Activated T-cell treated with anti-CD3 and anti-CD28 coated beads for 48 hours (primary cell): ENCODE data around the gene LRRC27.

Experiments
- DNase-seq: peaks from one replicate; pipeline ENCODE4 v3.0.0-alpha.2; 2020; ENCODE audit warnings: low read depth

LRRC27 gene

DNA sequence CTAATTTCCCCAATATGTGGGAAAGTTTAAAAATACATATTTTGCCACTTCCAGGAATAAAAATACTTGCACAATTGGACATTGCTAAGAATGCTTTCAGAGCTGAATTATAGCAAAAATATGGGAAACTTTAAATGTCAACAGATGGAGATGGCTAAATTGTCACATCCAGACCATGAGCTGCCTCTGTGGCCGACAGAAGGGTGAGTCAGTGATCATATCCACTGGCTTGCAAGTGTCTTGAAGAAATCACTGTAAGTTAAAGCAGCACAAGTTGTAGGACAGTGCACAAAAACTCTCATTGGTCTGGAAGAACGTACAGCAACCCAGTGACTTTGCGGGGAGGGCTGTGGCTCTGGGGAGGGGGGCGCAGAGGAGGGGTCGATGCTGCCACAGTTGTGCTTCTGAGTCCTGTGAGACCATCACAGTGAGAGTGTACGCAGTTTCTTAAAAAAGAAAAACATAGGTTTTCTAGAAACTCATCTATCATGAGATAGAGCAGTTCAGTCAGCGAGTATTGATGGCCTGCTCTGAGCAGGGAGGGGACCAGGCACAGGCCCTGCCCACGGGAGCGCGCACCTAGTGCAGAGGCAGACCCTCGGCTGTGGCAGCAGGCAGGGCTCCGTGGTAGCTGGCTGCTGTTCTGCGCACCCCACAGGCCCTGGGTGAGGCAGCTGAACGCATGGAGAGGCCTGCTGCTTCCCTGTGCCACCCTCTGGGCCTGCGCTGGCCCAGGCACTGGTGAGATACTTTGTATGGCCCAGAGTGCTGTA lies 25.5 kb downstream of the LRRC27 start:
- DNase-seq, result no peak

DNA sequence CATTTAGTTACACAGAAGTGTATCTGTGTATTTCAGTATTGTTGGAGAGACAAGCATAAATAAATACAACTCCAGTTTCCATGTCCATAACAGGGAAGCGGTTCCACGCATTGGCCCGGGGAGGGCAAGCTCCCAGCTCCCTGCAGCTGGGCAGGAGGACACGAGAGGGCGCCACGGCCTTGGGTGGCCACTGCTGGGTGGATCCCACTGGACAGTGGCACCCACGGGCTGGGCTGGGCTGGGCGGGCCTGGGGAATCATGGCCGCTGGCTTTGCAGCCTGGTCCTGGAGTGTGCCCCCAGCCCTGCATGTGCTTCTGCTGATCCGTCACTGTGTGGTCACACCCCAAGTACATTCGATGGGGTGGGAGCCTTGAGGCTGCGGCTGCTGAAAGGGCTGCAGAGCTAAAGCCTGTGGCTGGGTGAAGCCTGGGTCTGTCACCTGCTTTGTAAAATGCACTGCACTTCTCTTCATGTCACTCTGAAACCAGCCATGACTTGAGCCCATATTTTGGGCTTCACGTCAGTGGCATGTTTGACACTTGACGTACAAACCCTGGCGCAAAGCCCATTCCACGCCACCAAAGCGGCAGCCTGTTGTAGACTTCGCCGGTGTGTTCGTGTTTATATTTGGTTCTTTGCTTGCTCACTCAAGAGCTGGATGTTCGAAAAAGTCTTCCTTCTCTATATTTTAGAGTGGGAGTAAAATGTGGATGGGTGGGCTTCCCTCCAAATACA lies 27.5 kb downstream of the LRRC27 start:
- DNase-seq, result no peak

DNA sequence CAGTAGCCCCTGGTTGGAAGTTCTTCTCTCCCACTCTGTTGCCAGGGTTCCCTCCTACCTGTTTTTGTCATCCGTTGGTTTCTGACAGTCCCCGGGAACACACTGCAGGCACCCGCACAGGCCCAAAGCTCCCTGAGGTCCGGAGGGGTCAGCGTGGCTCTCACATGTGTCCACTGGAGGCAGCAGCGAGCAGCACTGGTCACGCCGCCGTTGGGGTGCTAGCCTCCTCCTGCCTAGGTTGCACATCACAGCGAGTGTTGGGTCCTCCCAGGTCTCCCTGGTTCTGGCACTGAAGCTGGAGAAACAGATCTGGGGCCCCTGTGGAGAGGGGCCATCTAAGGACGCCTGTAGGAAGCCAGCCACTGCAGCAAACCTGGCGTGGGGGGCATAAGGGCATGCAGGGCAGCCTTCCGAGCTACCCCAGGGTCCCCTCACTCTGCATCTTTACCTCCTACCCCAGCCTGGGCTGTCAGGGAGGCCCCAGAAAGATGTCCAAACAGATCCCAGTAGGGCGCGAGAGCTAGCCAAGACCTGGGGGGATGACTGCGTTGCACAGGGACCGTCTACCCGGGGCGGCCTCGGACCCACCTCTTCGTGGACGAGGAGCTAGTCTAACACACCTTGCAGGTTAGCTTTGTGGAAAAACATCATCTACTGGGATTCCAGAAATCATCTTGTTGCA lies 28.9 kb downstream of the LRRC27 start:
- DNase-seq, result peak; percentile 26

DNA sequence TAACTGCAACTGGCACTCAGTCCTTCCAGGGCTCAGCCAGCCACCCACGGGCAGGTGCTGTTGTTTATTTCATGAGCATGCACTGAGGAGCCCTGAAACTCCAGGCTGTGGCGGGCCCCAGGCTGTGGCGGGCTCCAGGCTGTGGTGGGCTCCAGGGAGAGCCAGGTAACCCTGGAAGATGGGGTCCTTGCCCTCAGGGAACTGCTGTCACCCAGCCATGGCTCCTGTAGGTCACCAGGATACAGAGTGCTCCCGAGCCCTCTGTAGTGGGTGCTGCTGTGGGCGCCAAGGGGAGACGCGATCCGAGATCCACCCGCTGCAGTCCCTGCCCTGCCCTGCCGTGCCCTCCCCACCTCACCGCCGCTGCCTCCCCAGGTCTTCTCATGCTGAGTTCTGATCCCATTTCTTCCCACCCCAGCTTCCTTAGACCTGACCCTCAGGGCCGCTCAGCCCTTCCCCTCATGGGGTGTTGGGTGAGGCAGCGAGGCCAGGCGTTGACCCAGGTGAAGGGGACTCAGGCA lies 29.6 kb downstream of the LRRC27 start:
- no peak for DNase-seq

DNA sequence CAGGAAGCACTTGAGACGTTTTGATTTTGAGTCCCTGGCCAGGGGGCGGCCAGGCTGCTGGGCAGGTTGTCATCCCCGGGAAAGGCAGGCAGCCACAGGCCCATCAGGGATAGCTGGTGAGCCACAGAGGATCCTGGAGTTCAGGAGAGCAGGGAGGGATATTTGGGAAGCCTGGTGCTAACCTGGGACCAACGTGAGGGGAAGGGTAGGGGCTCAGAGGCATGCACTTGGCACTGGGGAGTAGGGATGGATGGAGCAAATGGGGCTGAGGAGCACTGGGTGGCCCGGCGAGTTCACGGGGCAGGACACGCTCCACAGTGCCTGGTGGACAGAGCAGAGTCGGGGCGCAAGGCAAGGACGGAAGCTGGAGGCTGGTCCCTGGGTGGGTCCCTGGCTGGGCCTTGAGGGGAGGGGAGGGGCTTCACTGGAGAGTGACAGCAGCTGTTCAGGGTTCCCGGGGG lies 30.2 kb downstream of the LRRC27 start:
- no peak for DNase-seq

DNA sequence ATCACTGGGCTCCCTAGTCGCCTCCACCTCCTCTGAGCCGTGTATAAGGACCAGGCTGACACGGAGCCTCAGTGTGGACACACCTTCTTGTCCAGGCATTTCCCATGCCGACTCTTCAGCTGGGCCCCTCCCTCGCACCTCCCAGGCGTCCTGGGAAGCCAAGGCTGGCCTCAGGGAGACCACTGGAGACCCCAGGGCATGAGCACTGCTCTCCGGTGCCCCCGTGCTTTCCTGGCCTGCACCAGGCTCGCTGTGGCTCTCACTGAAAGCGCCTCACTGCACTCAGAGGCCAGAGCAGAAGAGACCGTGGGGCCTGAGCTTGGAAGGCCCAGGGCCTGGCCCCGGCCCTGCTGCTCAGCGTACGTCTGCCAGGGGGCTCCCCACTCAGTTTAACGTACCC lies 31.4 kb downstream of the LRRC27 start:
- DNase-seq, result no peak

DNA sequence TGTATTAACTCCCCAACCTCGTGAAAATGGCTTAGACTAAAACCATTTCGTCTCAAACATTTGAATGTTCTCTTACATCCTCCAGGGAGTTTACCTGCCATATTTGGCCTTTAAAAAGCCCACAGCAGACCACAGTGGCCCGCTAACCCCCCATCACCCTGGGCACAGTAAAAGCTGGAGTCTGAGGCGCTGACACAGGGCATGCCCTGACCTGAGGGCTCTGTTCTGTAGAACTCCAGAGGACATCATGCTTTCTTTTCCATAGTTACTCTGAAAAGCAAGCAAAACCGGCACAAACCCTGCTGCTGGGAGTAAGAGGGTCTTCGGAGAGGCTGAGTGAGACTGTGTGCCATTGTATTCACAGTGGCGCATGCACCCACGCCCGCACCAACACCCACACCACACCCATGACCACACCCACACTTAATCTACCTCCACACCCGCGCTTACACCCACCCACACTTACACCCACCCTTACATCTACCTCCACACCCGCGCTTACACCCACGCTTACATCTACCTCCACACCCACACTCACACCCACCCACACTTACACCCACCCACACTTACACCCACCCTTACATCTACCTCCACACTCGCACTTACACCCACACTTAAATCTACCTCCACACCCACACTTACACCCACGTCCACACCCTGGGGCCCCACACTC lies 32.1 kb downstream of the LRRC27 start:
- no peak for DNase-seq

DNA sequence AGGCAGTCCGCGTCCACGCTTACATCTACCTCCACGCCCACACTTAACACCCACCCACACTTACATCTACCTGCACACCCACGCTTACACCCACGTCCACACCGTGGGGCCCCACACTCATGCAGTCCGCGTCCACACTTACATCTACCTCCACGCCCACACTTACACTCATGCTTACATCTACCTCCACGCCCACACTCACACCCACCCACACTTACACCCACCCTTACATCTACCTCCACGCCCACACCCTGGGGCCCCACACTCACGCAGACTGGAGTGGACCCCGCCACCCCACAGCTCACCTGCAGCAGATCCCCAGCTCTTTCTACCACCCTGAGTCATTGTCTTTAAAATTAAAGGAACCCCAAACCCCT lies 32.6 kb downstream of the LRRC27 start:
- peak; percentile 37 for DNase-seq

DNA sequence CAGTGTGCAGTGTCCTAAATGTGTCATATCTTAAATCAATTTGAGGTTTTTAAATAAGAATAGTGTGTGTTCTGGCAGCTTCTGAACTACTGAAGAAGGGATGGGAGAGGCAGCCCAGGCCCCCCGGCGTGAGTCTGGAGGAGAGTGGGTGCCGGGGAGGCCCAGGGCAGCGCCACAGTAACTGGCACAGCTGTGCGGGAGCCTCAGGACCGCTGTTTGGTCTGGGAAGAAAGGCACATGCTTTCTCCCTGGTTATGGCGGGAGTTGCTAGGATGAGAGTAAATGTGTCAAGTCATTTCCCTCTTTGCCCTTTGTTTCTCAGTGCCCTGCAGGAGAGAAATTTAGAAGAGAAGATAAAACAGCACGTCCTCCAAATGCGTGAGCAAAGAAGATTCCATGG lies 33.1 kb downstream of the LRRC27 start:
- no peak for DNase-seq

DNA sequence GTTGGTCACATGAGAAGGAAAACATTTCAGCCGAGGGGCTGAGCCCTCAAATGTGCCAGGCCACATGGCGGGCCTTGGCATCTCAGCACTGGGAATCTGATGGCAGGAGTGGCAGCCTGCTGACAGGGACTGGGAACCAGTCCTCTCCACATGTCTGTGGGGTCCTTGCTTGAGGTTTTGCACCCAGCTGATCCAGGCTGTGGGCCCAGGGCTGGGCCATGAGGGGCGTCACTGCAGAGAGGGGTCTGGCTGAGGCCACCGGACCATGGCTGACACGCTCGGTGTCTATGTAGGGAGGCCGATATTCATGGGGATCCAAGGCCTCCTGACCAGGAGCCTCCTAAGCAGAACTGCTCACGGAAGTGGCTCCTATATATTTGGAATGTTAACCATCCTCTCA lies 34.0 kb downstream of the LRRC27 start:
- DNase-seq, result no peak

DNA sequence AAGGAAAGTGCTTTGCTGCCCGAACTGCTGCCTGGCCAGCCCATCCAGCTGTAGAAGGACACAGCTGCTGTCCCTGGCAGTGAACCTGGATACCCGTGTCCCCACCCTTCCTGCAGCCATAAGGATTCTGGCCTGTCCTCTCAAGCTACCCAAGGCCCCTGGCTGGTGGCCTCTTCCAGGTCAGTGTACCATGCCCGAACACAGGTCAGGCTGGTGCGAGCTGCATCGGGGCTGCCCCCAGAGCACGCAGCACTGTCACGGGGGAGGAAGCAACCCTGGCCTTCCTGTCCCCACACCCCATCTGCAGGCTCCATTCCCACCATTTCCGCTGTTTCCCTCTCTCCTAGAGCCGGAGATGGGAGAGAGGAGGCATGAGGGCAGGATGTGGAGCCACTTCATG lies 34.5 kb downstream of the LRRC27 start:
- no peak for DNase-seq

DNA sequence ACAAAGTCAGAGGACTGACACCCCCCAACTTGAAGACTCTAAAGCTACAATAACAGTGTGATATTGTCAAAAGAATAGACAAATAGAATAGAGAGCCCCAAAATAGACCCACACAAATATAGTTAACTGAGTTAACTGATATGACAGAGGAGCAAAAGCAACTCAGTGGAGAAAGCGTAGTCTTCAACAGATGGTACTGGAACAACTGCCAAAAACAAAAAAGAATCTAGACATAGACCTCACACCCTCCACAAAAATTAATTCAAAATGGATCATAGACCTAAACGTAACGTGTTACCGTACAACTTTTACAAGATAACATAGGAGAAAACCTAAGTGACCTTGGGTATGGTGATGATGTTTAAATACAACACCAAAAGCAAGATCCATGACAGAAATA lies 36.4 kb downstream of the LRRC27 start:
- no peak for DNase-seq

DNA sequence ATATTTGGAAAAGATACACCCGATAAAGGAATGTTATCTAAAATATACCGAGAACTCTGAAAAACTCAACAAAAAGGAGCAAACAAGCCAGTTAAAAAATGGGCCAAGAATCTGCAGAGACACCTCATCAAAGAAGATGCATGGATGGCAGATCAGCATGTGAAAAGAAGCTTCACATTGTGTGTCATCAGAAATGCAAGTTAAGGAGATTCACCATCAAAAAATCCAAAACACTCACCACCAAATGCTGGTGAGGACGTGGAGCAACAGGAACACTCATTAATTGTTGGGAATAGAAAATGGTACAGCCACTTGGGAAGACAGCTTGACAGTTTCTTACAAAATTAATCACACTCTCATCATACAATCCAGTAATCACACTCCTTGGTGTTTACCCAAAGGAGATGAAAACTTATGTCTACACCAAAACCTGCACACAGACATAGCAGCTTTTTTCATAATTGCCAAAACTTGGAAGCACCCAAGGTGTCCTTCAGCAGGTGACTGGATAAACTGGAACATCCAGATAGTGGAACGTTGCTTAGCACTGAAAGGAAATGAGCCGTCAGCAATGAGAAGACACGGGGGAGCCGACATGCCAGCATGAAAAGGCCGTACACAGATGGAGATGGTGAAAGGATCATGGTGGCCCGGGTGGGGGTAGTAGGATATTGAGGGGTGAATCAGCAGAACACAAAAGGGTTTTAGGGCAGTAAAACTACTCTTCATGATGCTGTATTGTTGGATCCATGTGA lies 37.1 kb downstream of the LRRC27 start:
- no peak for DNase-seq

DNA sequence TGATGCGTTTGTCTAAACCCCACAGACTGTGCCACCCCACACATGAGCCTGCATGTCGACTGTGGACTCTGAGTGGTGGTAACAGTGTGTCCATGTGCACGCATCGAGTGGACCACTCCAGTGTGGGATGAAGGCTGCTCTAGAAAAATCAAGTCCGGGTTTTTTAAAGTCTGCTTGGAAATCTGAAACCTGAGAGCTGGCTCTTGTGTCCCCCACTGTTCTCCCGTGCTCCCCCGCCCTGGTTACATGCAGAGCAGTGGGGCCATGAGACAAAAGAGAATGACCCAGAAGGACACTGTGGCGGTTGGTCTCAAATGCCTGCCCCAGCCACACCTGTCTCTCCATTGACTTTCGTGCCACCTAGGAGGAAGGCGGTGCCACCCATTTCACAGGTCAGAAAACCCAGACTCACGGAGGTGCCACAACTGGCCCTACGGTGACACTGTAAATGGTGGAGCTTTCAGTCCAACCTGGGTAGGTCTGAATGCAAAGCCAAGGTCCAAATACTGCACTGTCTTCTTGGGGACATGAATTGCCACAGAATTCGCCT lies 37.7 kb downstream of the LRRC27 start:
- no peak for DNase-seq

DNA sequence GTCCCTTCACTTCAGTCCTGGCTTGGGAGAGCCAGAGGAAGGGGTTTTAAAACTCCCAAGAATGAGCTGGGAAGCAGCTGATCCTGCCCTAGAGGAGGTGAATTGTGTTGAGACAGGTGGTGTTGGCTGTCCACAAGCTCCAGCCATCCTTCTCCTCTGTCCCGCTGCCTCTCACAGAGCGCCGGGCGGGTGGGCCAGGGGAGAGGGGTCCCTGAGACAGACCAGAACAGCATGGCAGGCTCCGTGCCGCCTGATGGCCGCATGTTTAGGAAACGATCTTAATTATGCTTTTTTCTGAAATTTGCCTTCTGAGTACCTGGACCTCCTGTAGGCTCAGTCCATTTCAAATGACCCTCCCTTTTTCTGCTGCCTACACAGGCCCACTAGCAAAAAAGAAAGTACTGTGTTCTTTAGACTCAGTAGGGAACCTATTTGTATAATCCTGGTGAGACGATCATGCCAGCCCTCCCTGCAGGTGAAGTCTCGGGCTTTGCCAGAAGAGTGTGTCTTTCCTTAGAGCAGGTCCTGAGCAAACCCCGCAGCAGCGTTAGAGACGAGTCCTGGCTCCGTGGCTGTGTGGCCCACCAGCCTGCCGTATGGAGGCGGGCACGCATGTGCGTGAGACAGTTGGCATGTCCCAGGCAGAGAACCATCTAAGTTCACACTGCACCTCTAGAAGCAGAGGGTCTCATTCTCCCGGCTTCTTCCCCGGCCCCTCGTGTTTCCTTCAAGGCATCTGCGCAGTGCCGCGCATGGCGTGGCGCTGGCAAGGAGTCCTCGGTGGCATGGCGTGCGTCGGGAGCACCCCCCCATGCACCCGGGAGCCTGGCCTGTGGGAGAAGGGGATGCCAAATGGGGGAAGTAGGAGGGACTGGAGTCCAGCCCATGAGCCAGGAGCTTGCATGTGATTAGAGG lies 38.7 kb downstream of the LRRC27 start:
- DNase-seq, result no peak

DNA sequence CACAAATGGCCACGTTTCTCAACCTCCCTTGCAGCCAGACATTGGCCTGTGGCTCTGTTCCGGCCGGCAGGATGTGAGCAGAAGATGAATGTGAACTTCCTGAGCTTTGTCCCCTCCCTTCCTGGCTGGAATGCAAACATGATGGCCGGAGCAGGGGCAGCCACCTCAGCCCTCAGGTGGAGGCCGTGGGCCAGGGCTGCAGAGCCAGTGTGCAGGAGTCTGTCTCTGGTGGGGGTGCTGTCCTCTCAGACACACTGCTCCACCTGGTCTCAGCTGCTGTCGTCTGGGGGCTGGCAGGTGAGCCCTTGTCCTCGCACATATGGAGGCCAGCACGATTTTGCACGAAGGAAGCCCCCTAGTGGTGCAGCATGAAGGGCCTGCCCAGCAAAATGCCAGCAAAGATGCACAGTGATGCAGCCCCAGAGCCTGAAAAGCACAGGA lies 39.7 kb downstream of the LRRC27 start:
- DNase-seq, result no peak

DNA sequence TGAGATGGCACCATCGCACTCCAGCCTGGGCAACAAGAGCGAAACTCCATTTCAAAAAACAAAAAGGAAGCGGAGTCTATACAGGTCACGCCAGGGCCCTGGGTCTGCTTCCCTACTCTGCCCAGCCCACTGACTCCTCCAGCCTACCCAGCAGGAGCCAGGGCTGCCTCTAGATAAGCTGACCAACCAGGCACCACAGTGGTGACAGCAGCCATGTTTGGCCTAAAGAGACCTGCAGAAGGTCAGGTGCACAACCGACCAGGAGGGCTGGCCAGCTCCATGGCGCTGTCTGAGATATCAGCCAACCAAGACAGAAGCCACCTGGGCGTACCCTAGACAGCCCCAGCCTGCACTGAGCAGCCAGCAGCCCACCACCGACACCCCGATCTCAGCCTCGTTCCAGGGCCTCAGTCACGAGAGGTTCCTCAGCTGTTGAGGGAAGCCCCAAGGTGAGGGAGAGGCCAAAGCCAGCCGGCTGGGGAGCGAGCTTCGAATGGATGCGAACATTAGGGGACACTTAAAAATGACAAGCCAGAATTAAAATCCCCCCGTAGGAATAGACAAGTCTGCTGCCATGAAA lies 40.6 kb downstream of the LRRC27 start:
- no peak for DNase-seq

DNA sequence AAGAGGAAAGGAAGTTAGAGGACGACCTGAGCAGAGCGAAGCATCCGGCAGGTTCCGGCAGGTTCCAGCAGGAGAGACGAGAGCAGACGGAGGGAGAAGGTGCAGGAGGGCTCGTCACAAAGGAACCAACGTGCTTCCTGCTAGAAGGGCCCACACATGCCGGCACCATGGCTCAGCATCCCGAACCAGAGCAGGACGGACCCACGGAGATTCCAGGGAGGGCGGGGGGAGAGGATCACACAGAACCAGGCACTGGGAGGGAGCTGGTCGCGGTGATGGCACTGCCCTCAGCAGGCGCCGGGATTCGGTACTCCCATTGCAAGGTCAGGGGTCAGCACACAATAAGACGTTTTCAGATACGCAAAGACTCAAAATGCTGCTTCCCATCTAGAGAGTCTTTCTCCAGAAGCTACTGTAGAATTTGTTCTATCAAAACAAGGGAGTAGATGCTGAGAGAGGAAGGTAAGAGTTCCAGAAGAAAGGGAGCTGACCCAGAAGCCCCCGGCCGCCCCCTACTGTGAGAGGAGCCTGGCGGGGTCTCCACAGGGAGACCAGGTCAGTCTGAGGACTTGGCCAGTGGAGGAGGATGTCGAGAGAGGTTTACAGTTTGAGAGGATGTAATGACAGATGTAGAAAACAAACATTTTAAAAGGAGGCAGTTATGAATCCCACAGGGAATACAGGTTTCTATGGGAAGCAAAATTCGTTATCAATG lies 41.4 kb downstream of the LRRC27 start:
- no peak for DNase-seq

DNA sequence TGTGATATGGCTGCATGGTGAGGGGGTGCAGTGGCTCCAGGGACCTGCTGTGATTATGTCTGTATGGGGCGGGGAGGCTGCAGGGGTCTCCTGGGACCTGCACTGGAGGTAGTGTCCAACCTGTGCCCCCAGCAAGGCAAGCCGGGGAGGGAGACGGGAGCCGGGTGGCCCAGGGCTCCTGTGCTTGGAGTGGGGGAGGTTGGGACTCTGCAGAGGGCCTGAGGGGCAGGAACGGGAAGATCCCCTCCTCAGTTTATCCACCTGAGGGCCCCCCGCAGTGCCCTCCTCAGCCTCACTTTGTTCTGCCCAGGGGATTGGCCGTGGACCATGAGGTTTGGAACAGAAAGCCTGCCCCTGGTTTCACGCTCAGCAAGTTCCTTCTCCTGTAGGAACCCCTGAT lies 42.2 kb downstream of the LRRC27 start:
- no peak for DNase-seq
